D341Med (cell line): ENCODE data around the gene SMPD3.

Experiments
- DNase-seq: peaks from one replicate; pipeline ENCODE4 v3.0.0; 2012; ENCODE audit warnings: low spot score

SMPD3 gene

DNA sequence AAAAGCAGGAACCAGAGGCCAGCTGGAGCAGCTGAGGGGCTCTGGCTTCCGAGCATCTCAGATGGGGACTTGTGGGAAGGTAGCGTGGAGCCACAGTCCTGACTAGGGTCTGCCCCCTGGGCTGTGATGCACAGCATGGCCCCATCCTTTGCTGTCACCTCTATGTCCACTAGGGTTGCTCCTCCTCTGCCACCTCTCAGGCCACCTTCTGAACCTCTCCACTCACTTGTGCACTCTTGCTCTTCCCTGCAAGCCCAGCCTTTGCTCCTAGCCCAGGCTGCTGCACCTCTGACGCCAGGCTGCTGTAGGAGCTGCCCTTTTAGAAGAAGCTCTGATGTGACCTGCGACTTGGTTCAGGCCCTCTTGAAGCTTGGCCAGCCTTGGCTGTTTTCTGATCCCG, 24.3 kb upstream of the SMPD3 start:
- DNase-seq, result no peak

DNA sequence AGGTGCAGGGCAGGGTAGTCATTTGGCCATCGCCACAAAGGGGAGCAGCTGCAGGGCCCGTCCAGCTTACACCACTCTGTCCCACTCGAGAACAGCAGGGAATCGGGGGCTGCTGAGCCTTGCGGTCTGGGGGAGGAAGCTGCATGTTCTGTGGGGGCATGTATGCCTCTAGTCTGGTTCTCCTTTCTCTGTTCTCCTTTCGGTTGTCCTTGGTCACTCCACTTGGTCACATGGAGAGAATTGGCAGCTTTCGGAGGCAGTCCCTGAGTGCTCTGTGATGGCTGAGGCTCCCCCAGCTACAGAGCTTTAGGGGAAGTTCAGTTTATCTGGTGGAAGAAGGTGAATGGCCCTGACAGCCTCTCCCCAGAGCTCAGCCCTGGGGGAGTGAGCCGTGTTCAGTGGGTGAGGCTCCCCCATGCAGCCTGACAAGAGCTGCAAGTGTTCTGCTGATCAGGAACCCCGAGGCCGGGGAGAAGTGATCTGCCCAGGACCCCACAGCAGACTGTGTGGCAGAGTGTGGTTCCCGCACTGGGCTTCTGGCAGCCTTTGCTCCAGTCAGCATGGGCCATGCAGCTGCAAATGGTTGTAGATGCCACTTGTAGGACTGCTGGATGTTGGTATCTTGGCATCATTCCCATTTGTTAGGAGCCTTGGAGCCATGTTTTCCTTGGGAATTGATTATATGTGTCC, 22.3 kb upstream of the SMPD3 start:
- no peak for DNase-seq

DNA sequence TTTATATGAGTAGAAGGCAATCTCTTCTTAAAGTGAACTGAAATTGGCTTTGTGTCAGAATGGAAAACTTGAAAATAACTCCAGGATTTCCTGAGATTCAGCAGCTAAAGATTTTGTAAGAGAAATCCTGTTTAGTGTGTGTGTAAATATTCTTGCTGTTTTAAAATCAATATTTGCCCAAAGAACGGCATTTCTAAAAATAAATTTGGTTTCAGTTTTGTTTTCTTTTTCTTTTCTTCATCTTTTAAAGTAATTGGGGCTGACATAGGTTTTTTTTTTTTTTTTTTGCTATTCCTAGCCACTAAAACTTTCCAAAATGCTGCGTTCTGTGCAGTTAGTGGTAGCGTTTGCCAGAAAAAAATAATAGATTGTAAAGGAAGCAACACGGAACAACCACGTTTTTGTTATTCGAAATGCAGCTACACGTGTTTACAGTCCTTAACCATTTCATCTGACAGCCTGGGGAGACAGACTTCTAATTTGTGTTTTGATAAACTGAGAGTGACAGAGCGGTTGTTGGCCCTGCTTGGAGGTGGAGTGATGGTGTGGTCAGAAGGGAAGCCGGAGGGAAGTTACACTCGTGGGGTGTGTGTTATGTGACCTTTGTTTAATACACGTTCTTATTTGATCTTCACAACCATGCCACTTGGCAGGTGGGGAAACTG, 21.6 kb upstream of the SMPD3 start:
- DNase-seq, result no peak

DNA sequence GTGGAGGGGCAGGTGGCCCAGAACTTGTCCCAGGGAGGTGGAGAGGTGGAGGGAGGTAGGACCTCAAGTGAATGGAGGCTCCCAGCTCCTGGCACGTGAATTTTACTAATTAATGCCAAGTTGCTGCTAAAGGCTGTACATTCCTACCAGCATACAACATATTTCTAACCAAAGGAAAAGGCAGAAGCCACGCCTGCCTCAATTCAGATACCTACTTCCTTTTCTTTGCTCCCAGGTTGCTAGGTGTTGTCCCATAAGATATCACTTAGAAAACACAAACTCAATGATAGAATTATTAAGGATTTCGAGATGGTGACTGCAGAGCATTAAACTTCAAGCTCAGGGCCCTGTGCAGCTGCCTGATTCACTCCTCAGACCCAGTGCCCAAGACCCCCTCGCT, 20.5 kb upstream of the SMPD3 start:
- no peak for DNase-seq

- no peak for DNase-seq
Measured at GRCh38 chr16:68466174-68466573, 17.9 kb upstream of the SMPD3 start.

DNA sequence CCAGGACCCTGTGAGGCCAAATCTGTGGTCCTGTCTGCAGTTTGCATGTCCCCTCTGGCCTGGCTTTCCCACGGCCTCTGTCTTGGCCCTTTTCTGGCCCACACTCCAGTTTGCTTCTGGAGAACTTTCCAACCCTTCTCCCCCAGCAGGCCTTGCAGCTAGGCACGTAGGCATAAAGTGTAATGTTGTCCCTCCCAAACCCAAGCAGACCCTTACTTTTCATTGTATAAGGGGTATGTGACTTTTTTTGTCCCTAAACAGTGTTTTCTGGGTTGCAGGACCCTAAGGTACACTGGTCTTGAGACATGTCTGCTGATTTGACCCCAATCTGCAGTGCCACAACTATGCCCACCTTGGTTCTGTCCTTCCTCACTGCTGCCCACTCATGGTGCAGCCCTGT, 15.6 kb upstream of the SMPD3 start:
- DNase-seq, result no peak

GRCh38 chr16:68460067-68460466, 11.8 kb upstream of the SMPD3 start:
- DNase-seq, result no peak

DNA sequence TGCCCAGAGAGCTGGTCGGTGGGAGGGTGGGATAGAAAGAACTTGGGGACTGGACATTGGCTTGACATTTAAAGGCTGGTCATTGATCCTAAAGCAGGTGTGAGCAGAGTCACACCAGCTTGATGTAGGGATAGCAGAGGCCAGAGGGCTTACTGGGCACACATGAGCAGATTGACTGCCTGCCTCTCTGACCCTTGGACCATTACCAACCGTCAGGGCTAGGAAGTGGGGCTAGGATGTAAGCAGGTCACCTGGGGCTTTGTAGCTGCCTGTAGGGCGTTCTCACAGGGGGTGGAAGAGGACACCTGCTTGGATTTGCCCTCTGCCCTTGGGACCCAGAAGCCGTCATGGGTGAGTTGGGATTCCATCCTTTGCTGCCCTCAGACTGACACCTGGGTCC, 11.1 kb upstream of the SMPD3 start:
- DNase-seq, result no peak

GRCh38 chr16:68458551-68458950, 10.2 kb upstream of the SMPD3 start:
- DNase-seq, result no peak

GRCh38 chr16:68458101-68458500, 9.8 kb upstream of the SMPD3 start:
- no peak for DNase-seq

DNA sequence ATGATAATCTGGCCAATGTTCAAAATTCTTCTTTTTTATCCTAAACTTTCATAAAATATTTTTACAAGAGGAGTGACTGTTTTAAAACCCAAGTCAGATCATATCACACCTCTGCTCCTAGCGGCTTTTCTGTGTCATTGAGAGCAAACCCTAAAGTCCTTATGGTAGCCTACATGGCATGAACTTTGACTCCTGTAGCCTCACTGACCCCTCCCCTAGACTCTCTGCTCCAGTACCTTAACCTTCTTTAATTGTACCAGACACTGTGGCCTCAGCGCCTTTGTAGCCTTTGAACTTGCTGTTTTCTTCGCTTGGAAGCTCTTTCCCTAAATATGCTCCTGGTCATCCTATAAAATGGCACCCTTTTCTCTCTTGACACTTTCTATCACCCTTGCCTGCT, 7.3 kb upstream of the SMPD3 start:
- DNase-seq, result no peak

GRCh38 chr16:68454920-68455435, 6.7 kb upstream of the SMPD3 start:
- DNase-seq, result no peak

DNA sequence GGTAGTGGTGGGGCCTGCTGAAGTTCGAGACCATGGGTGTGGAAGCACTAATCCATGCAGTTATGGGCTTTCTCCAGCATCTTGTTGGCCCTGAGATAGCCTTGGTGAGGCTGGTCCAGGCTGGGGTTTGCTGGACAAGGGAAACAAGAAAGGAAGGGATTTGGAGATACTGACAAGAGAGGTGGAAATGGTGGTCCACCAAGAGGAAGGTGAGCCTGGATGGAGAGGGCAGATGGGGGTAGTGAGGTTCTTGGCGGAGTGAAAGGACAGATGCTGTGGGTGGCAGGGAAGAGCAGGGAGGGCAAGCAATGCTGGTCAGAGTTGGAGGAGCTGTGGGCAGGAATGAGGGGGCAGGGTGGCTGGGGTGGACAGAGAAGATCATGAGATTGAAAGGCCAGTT, 5.5 kb upstream of the SMPD3 start:
- DNase-seq, result no peak

DNA sequence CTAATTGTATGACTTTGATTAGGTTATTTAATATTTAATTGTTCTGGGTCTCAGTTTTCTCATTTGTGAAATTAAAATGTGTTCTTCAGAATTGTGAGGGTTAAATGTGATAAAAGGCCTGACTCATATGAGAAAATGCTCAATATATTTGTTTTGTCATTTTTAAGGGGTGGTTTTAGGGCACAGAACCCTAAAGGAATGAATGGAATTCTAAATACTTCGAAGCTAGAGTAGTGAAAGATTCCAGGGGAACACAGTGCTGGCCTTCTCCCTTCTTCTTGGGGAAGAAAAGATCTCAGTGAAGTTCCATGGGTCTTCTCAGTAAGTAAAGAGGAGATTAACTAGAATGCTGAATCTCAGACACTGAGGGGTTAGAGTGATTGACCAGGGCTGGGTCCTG, 3.9 kb upstream of the SMPD3 start:
- DNase-seq, result no peak

DNA sequence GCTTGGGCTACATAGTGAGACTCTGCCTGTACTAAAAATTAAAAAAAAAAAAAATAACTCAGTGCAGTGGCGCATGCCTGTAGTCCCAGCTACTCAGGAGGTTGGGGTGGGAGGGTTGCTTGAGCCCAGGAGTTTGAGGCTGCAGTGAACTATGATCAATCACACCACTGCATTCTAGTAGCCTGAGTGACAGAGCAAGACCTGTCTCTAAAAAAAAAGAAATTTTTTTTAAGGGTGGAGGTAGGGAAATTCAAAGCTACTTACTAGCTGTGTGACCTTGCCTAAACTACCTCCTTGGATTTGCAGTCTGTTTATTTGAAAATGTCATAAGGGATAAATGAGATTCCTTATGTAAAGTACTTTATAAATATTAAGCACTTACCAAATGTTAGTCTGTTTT, 3.4 kb upstream of the SMPD3 start:
- no peak for DNase-seq

DNA sequence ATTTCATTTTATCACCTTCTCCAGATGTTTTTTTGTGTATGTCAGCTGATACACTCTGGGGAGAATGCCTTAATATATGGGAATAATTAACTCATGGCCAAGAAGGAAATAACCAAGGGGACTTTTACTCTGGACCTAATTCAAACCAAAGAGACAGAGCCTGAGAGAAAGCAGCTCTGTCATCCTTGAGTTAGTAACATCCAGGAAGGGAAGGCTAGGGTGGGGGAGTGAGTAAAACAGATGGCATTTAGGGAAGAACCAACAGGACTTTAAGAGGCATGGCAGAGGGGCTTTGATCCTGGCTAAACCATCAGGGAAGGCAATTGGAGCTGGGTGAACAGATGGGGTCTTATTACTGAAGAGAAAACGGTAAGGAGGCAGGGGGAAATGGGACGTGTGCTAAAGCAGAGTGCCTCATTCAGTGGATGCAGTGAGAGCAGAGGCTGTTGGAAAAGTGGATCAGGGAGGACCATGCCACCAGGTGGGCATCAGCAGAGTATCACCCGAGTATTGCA, 2.5 kb upstream of the SMPD3 start:
- DNase-seq, result no peak

GRCh38 chr16:68447653-68448359, 502 bp downstream of the SMPD3 start:
- DNase-seq, result peak; percentile 42

DNA sequence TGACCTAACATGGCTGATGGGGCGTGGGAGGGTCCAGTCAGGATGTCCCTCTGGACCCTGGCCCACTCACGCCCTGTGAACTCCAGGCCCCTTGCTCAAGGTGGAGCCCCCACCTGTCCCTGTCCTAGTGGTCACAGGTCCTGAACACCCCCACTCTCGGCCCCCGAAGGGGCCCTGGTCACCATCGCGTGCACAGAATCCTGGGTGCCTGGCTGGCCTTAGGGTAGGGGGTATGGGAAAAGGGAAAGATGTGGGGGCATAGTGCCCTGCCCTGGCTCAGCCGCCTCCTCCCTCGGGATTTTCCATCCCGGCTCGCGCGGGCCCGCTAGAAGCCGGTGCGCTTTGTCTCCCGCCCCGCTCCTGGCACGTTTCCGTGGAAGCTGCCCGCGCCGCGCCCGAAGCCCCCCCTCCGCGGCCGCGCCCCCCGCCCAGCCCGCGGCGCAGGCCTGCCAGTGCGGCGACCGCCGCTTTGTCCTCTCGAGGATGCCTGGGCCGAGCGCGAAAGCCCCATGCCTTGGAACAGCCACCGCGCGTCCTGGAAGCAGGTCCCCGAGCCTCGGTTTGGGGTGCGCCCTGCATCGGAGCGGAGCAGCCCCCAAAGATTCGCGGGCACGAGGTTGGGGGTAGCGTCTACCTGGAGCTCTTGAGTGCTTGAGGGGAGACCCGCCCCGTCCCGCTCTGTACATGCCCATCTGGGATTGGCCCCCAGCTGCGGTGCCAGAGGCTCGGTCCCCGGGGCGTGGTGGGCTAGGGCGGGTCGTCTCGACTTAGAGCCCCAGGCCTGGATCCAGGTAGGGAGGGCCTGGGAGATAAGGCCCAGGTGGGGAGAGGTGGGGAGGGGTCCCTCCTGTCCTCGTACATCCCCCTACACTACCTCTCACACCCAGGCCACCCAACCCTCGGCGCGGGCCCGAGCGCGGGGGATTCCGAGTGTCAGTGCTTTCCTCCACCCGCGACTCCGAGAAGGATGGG, 1.3 kb downstream of the SMPD3 start:
- DNase-seq, result peak; percentile 55

GRCh38 chr16:68445458-68445857, 2.9 kb downstream of the SMPD3 start:
- DNase-seq, result peak; percentile 73

GRCh38 chr16:68444056-68444657, 4.2 kb downstream of the SMPD3 start:
- no peak for DNase-seq

DNA sequence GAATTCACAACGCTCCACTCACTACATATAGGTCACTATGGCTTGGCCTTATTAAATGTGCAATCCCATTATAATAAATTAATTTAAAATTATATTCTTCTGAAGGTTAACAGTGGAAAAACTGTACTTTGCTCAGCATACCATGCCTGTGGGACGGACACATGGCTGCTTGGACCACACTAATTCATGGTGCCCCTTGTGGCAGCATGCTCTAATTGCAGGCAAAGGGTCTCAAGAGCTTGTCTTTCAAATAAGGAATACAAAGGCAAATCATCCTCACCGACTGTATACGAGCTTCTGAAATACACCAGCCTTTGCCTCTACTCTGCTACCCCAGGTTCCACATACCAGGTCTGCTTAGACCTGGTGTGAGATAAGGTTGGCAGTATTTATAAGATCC, 11.7 kb downstream of the SMPD3 start:
- DNase-seq, result no peak
